IPS-15b (cell line): ENCODE data around the gene THRAP3.

Source experiments
- H3K27me3 ChIP-seq: one replicate; pipeline ENCODE4 v1.6.1; 2013; ENCODE audit warnings: low read length; ENCODE audit not compliant: control insufficient read depth, insufficient read depth
- H3K36me3 ChIP-seq: one replicate; pipeline ENCODE4 v1.6.1; 2013; ENCODE audit warnings: low read length; ENCODE audit not compliant: control insufficient read depth, insufficient read depth
- H3K4me1 ChIP-seq: one replicate; pipeline ENCODE4 v1.6.1; 2013; ENCODE audit warnings: mild to moderate bottlenecking, low read length; ENCODE audit not compliant: control insufficient read depth, insufficient read depth
- H3K4me3 ChIP-seq: one replicate; pipeline ENCODE4 v1.5.1; 2013; ENCODE audit warnings: low read depth, low read length
- H3K9ac ChIP-seq: one replicate; pipeline ENCODE4 v1.6.1; 2013; ENCODE audit warnings: low read depth, mild to moderate bottlenecking, low read length
- H3K9me3 ChIP-seq: one replicate; pipeline ENCODE4 v1.6.1; 2013; ENCODE audit warnings: mild to moderate bottlenecking, low read length; ENCODE audit not compliant: control insufficient read depth, insufficient read depth

Gene THRAP3

DNA sequence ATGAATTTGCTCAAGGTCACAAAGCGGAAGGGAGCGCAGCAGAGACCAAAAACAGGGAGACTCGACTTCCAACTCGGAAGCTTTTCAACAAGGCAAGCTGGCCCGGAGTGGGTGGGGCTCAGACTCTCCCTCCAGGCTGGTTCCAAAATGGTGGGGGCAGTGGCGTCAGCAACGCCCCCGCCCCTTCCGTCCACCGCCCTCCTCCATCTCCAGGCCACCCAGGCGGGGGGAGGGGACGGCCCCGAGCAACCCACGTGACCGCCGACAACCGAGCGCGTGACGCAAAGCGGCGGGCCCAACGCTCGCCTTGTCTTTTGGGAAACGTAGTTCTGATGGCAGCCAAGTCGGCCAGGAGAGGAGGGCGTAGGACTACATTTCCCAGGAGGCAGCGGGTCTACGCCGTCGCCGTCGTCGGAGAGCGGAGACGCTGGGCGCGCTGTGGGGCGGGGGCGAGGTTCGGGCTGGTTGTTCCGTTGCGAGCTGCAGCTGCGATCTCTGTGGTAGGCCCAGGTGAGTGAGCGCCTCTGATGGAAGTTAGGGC lies at the start of gene THRAP3:
Gene THRAP3, plus strand, starts transcription at position 448 of the 541 bp plus-strand sequence. CDS start 58,121 bp downstream, outside the sequence.
- peak within 1 kb of the TSS; percentile 97 for H3K9ac ChIP-seq
- H3K4me3 ChIP-seq: peak within 1 kb of the TSS; percentile 95
- H3K4me1 ChIP-seq: peaks cover 6% of the 10 kb centered on the region
- H3K27me3 ChIP-seq: no peaks in the 10 kb centered on the region
- no peaks in the 10 kb centered on the region for H3K9me3 ChIP-seq
- peaks cover 3% of the 10 kb centered on the region for H3K36me3 ChIP-seq

GRCh38 chr1:36174713-36175112 lies 49.5 kb upstream of the THRAP3 start:
- peaks cover 16% of the 10 kb centered on the region for H3K36me3 ChIP-seq
- no peak overlapping the region for H3K4me3 ChIP-seq
- peaks cover 14% of the 10 kb centered on the region for H3K27me3 ChIP-seq
- no peak overlapping the region for H3K9ac ChIP-seq
- H3K4me1 ChIP-seq: peaks cover 12% of the 10 kb centered on the region
- no peaks in the 10 kb centered on the region for H3K9me3 ChIP-seq

GRCh38 chr1:36175137-36176095 lies 48.8 kb upstream of the THRAP3 start:
- Histone ChIP-seq H3K4me3 (peak overlapping the region; percentile 54), H3K9me3 (no peaks in the 10 kb centered on the region), H3K27me3 (peaks cover 17% of the 10 kb centered on the region), H3K4me1 (peaks cover 12% of the 10 kb centered on the region), H3K36me3 (peaks cover 16% of the 10 kb centered on the region), H3K9ac (peak overlapping the region; percentile 65)

- peak overlapping the region; percentile 54 for H3K4me3 ChIP-seq
These were observed 47.9 kb upstream of the THRAP3 start for GRCh38 chr1:36176106-36176949.

GRCh38 chr1:36177589-36178431 lies 46.4 kb upstream of the THRAP3 start:
- peaks cover 12% of the 10 kb centered on the region for H3K4me1 ChIP-seq
- H3K36me3 ChIP-seq: peaks cover 7% of the 10 kb centered on the region
- H3K4me3 ChIP-seq: peak overlapping the region; percentile 70
- peak overlapping the region; percentile 24 for H3K9ac ChIP-seq
- no peaks in the 10 kb centered on the region for H3K9me3 ChIP-seq
- H3K27me3 ChIP-seq: peaks cover 17% of the 10 kb centered on the region

More at GRCh38 chr1:36176106-36176949, 47.9 kb upstream of the THRAP3 start:
- peak overlapping the region; percentile 65 for H3K9ac ChIP-seq
- H3K4me1 ChIP-seq: peaks cover 12% of the 10 kb centered on the region
- H3K36me3 ChIP-seq: peaks cover 11% of the 10 kb centered on the region
- no peaks in the 10 kb centered on the region for H3K9me3 ChIP-seq
- peaks cover 17% of the 10 kb centered on the region for H3K27me3 ChIP-seq

DNA sequence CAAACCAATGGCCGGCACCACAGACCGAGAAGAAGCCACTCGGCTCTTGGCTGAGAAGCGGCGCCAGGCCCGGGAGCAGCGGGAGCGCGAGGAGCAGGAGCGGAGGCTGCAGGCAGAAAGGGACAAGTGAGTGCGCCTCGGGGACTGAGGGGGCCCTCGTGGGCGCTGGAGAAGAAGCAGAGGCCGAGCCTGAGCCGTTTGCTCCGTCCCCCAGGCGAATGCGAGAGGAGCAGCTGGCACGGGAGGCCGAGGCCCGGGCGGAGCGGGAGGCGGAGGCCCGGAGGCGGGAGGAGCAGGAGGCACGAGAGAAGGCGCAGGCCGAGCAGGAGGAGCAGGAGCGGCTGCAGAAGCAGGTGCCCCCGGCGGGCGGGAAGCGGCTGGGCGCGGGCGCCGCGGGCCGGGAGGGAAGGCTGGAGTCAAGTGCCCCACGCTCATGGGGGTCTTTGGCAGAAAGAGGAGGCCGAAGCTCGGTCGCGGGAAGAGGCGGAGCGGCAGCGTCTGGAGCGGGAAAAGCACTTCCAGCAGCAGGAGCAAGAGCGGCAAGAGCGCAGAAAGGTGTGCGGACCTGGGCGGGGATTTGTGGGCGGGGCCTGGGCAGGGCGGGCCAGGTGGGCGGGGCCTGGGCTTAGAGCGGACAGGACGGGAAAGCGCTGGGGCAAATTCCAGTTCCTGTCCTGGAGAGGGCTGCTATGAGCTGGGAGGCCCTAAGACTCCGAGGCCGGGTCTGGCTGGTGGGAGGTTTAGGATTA lies 45.6 kb upstream of the THRAP3 start:
- H3K36me3 ChIP-seq: no peaks in the 10 kb centered on the region
- peak overlapping the region; percentile 24 for H3K9ac ChIP-seq
- H3K27me3 ChIP-seq: peaks cover 17% of the 10 kb centered on the region
- peaks cover 12% of the 10 kb centered on the region for H3K4me1 ChIP-seq
- no peaks in the 10 kb centered on the region for H3K9me3 ChIP-seq
- H3K4me3 ChIP-seq: peak overlapping the region; percentile 70

DNA sequence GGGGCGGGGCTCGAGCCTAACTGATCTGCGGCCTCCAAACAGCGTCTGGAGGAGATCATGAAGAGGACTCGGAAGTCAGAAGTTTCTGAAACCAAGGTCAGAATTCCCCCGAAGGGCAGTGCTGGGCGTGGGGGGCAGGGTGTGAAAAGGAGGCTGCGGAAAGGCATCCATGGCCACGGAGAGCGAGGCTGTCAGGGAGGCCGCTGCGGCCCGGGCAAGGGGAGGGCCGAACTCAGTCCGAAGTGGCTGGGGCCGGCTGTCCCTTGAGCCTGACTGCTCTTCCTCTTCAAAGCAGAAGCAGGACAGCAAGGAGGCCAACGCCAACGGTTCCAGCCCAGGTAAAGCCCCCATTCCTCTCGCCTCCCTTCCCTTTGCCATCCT lies 45.0 kb upstream of the THRAP3 start:
- Histone ChIP-seq H3K4me3 (peak overlapping the region; percentile 30), H3K9me3 (no peaks in the 10 kb centered on the region), H3K27me3 (peaks cover 17% of the 10 kb centered on the region), H3K36me3 (no peaks in the 10 kb centered on the region), H3K9ac (no peak overlapping the region), H3K4me1 (peaks cover 12% of the 10 kb centered on the region)

DNA sequence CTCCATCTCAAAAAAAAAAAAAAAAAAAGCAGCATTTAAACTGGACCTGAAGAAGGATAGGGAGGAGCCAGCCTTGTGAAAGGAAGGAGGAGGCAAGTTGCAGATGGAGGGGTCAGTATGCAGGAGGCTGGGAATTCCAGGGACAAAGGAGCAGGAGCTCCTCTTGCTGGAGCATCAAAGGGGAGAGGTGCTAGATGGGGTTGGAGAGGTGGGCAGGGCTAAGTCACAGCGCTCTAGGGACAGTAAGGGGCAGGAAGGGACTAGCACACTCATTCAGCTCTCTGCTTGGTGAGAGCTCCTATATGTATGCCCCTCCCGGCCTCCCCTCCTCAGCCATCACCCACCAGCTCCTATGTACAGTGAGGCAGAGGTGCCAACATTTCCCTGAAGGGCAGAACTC lies 41.5 kb upstream of the THRAP3 start:
- peaks cover 4% of the 10 kb centered on the region for H3K27me3 ChIP-seq
- H3K4me1 ChIP-seq: peaks cover 2% of the 10 kb centered on the region
- H3K36me3 ChIP-seq: no peaks in the 10 kb centered on the region
- no peak overlapping the region for H3K4me3 ChIP-seq
- no peak overlapping the region for H3K9ac ChIP-seq
- H3K9me3 ChIP-seq: no peaks in the 10 kb centered on the region

DNA sequence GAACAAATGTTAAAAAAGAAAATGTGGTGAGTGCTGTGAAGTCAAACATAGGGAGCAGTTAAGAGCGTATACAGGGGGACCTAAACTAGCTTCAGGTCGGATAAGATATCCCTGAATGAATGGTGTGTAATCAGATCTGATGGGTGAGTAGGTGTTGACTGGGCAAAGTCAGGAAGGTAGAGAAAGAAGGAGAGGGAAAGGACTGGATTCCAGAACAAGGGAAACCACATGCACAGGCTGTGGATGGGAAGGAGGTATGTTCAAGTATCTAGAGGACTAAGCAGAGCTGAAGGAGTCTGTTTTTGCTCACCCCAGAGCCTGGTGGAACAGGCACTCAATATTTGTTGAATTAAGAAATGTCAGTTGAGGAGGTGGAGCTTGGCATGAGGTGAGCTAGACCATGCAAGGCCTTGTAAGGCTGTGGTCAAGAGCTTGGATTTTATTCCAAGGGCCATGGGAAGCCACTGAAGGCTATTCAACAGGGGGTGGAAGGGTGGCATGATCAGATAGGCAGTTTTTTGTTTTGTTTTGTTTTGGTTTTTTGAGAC lies 40.9 kb upstream of the THRAP3 start:
- no peaks in the 10 kb centered on the region for H3K36me3 ChIP-seq
- peaks cover 4% of the 10 kb centered on the region for H3K4me1 ChIP-seq
- H3K4me3 ChIP-seq: no peak overlapping the region
- no peaks in the 10 kb centered on the region for H3K9me3 ChIP-seq
- peaks cover 4% of the 10 kb centered on the region for H3K27me3 ChIP-seq
- no peak overlapping the region for H3K9ac ChIP-seq

- no peaks in the 10 kb centered on the region for H3K36me3 ChIP-seq
- peak overlapping the region; percentile 57 for H3K9ac ChIP-seq
- H3K4me3 ChIP-seq: peak overlapping the region; percentile 35
- peaks cover 4% of the 10 kb centered on the region for H3K4me1 ChIP-seq
- no peaks in the 10 kb centered on the region for H3K27me3 ChIP-seq
- no peaks in the 10 kb centered on the region for H3K9me3 ChIP-seq
These were observed 36.2 kb upstream of the THRAP3 start for GRCh38 chr1:36187800-36188593.
